ENCODE measurements around the gene SPAG9. TPM values are rescaled to one million over a fixed set of nuclear protein-coding genes. Genes with fewer than 3 reads are reported as not detected.

SPAG9 gene
- total RNA-seq, 1 experiment from 2014 or later = 54.3 TPM

GRCh38 chr17:51029568-51030463, 90.9 kb downstream of the SPAG9 start:
- no peak overlapping the region for H2AK5ac ChIP-seq (ENCODE audit: insufficient read length, low read length)
- H4K20me1 ChIP-seq (ENCODE audit: control insufficient read depth, insufficient read depth, insufficient read length) = no peaks in the 10 kb centered on the region
- H3K4me2 ChIP-seq (ENCODE audit: insufficient read depth, insufficient read length, low read length) = no peak overlapping the region
- no peak overlapping the region for H2BK120ac ChIP-seq (ENCODE audit: low read depth, low read length, poor library complexity, severe bottlenecking)
- H2AFZ ChIP-seq (ENCODE audit: low read length) = no peak overlapping the region
- no peak overlapping the region for H3K9ac ChIP-seq (ENCODE audit: extremely low read depth, insufficient read length, low read length)
- H3K4me3 Mint-ChIP-seq = no peak overlapping the region
- no peak overlapping the region for H4K91ac ChIP-seq (ENCODE audit: insufficient read length, low read depth, low read length)
- no peaks in the 10 kb centered on the region for H3K79me2 ChIP-seq (ENCODE audit: insufficient read depth, low read length)
- no peak for TF ChIP-seq CTCF (conservative IDR thresholded peaks at IDR 0.05)
- H3K23me2 ChIP-seq (ENCODE audit: insufficient read length, low read depth, low read length, poor library complexity, severe bottlenecking) = no peaks in the 10 kb centered on the region
- H3K27me3 ChIP-seq (ENCODE audit: insufficient read depth, low read length) = no peaks in the 10 kb centered on the region
- H3K4me1 ChIP-seq (ENCODE audit: insufficient read depth, low read length) = no peaks in the 10 kb centered on the region
- no peaks in the 10 kb centered on the region for H3K79me1 ChIP-seq (ENCODE audit: insufficient read depth, low read depth, low read length, poor library complexity, severe bottlenecking)
- no peaks in the 10 kb centered on the region for H3K27me3 Mint-ChIP-seq (ENCODE audit: low read depth)
- no peak overlapping the region for H3K14ac ChIP-seq (ENCODE audit: insufficient read depth, low read length)
- no peak overlapping the region for H3T11ph ChIP-seq (ENCODE audit: low read length)
- H4K5ac ChIP-seq (ENCODE audit: insufficient read length, low read depth, low read length) = no peak overlapping the region
- no peak overlapping the region for H3K18ac ChIP-seq (ENCODE audit: insufficient read length, low read depth, low read length)
- H2BK20ac ChIP-seq (ENCODE audit: low read depth, low read length, poor library complexity, severe bottlenecking) = no peak overlapping the region
- 100% methylated on average over 1 of the region's 3 CpGs for WGBS (ENCODE audit: extremely low coverage, insufficient read length, low lambda C conversion rate)
- H2BK12ac ChIP-seq (ENCODE audit: insufficient read length, low read depth, low read length) = no peak overlapping the region
- H4K8ac ChIP-seq (replicated peaks; ENCODE audit: insufficient read length, low read depth, low read length) = no peak overlapping the region
- no peak overlapping the region for H3K27ac ChIP-seq (ENCODE audit: insufficient read length, low read depth, low read length)
- no peak for DNase-seq
- no peak overlapping the region for H3K23ac ChIP-seq (ENCODE audit: insufficient read length, low read depth, low read length)
- no peaks in the 10 kb centered on the region for H3K9me3 Mint-ChIP-seq
- no peak overlapping the region for H3K56ac ChIP-seq (ENCODE audit: insufficient read length, low read depth, low read length)
- no peak overlapping the region; a peak in 1 of 7 replicates for H3K27ac Mint-ChIP-seq
- H3K36me3 Mint-ChIP-seq (ENCODE audit: insufficient read depth in 1 of 3, low read depth in 3 of 3) = no peaks in the 10 kb centered on the region
- no peak overlapping the region for H3K4ac ChIP-seq (ENCODE audit: low read depth, low read length)
- H3K9me3 ChIP-seq (ENCODE audit: control insufficient read depth, low read depth, low read length) = no peaks in the 10 kb centered on the region
- no peak overlapping the region for H2BK15ac ChIP-seq (ENCODE audit: low read depth, low read length)
- no peak overlapping the region for H2BK5ac ChIP-seq (ENCODE audit: insufficient read length, low read length)
- no peaks in the 10 kb centered on the region for H3K4me1 Mint-ChIP-seq

Data from H9 (cell line).